Gastroesophageal sphincter (tissue), 4 donors: ENCODE measurements around the gene FBLN1. TPM values are rescaled to one million over a fixed set of nuclear protein-coding genes. Genes with fewer than 3 reads are reported as not detected.
"Not testable (repeated sequence)": the region's sequence is repeated elsewhere in the genome, so short reads cannot be mapped to it uniquely, and the experiment has no call there.

Experiments used
- ATAC-seq: fragments of 150-250 bp; one replicate; pipeline ENCODE4 v1.9.1; 2016; ENCODE audit warnings: mild to moderate bottlenecking, moderate library complexity
- H3K27ac ChIP-seq, 4 donors: fragments of 200-600 bp; sonication (generic) in 3 of 4; 1 replicate in 3 of 4; 2 replicates in 1 of 4; pipeline ENCODE4 v1.5.1; 2016 to 2019
- H3K27me3 ChIP-seq: fragments of 200-600 bp; sonication (generic); one replicate; pipeline ENCODE4 v1.5.1; 2019
- H3K36me3 ChIP-seq, 2 donors: fragments of 200-600 bp; sonication (generic); one replicate each; pipeline ENCODE4 v1.5.1; 2019; ENCODE audit warnings: control low read depth in 1 of 2
- H3K4me1 ChIP-seq, 3 donors: fragments of 200-600 bp; sonication (generic); 1 replicate in 2 of 3; 2 replicates in 1 of 3; pipeline ENCODE4 v1.5.1; 2016 to 2019; ENCODE audit warnings: control low read depth in 2 of 3
- H3K4me3 ChIP-seq, 2 donors: fragments of 200-600 bp; sonication (generic); one replicate each; pipeline ENCODE4 v1.5.1; 2019; ENCODE audit warnings: mild to moderate bottlenecking in 1 of 2, moderate library complexity in 1 of 2
- H3K9me3 ChIP-seq, 3 donors: fragments of 200-600 bp; sonication (generic); one replicate each; pipeline ENCODE4 v1.5.1; 2017 to 2019; ENCODE audit warnings: control low read depth in 2 of 3
- EP300 ChIP-seq: sonication (generic); formaldehyde crosslinking; IDR thresholded peaks from one replicate; pipeline ENCODE4 v1.6.1; 2017; ENCODE audit warnings: antibody characterized with exemption, mild to moderate bottlenecking
- POLR2A ChIP-seq, 2 donors: fragments of 450-650 bp; IDR thresholded peaks; one replicate each; pipeline ENCODE4 v1.6.1; 2017; ENCODE audit warnings: antibody characterized with exemption in 2 of 2, mild to moderate bottlenecking in 2 of 2, moderate library complexity in 1 of 2
- POLR2AphosphoS5 ChIP-seq: sonication (generic); formaldehyde crosslinking; IDR thresholded peaks from one replicate; pipeline ENCODE4 v1.6.1; 2017; ENCODE audit warnings: antibody characterized with exemption
- WGBS, 2 donors: methylation state at CpG; one replicate each; pipeline ENCODE4 v1.1.5; 2018; ENCODE audit warnings: low coverage in 1 of 2; 5-methylcytosine and 5-hydroxymethylcytosine counted together
- total RNA-seq, 4 donors: library from RNA; depleted of rRNA; stranded (reverse); fragments of >200 nt; gene quantifications; one replicate each; pipeline ENCODE4 v1.1.0, GENCODE V29; 2016
- TF ChIP-seq, protein P1 (sequence below), 4 experiments: fragments of 200-600 bp in 2 of 4; fragments of 450-650 bp in 2 of 4; sonication (generic) in 1 of 4; IDR thresholded peaks; one replicate each; pipeline ENCODE4 v1.5.1; 2017 to 2019; ENCODE audit warnings: antibody characterized with exemption in 4 of 4, mild to moderate bottlenecking in 2 of 4, moderate library complexity in 2 of 4

The FBLN1 gene
- total RNA-seq, 4 donors from 2014 or later = 241 to 597 (median 382) TPM

DNA sequence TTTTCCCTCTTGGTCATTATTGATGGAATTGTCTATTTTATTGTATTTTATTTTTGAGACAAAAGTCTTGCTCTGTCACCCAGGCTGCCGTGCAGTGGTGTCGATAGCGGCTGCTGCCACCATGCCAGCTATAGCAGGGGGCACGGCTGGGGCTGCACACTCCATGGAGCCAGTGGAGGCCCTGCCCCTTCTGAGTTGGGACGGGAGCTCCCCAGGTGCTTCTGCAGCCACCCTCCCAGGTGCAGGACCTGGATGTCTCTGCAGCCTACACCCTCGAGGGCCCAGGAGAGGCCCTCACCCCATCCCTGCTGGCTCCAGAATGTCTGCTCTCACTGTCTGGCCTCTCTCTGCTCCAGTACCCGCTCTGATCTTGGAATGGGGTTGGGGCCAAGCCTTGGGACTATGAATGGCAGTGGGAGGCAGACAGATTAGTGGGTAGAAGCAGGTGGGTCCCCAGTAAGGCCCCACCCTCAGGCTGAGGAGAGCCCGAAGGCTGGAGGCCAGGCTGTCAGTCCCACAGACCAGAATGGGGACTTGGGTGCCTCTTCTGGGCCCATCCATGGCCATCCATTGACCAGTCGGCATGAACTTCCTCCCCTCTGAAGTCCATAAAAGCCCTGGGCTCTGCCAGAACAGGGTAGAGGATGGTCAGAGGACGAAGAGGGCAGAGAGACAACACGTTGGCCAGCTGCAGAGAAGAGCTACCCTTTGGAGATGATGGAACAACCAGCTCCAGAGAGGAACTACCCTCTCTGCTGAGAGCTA, 119.3 kb downstream of the FBLN1 start:
- Histone ChIP-seq H3K9me3 (peaks cover 0 to 11% (median 0%) of the 10 kb centered on the region in 3 donors), H3K27me3 (peaks cover 26% of the 10 kb centered on the region), H3K4me1 (no peaks in the 10 kb centered on the region), H3K27ac (no peak overlapping the region), H3K36me3 (peaks cover 0 to 3% of the 10 kb centered on the region in 2 donors), H3K4me3 (no peak overlapping the region)
- TF ChIP-seq, protein P1, sequence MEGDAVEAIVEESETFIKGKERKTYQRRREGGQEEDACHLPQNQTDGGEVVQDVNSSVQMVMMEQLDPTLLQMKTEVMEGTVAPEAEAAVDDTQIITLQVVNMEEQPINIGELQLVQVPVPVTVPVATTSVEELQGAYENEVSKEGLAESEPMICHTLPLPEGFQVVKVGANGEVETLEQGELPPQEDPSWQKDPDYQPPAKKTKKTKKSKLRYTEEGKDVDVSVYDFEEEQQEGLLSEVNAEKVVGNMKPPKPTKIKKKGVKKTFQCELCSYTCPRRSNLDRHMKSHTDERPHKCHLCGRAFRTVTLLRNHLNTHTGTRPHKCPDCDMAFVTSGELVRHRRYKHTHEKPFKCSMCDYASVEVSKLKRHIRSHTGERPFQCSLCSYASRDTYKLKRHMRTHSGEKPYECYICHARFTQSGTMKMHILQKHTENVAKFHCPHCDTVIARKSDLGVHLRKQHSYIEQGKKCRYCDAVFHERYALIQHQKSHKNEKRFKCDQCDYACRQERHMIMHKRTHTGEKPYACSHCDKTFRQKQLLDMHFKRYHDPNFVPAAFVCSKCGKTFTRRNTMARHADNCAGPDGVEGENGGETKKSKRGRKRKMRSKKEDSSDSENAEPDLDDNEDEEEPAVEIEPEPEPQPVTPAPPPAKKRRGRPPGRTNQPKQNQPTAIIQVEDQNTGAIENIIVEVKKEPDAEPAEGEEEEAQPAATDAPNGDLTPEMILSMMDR (IDR thresholded peaks at IDR 0.05) = no peak
- no peak for TF ChIP-seq POLR2AphosphoS5
- TF ChIP-seq POLR2A (IDR thresholded peaks at IDR 0.05) = no peak
- no peak for TF ChIP-seq EP300
- no CpG with 5 or more reads among the region's 11 CpGs for WGBS, 2 donors
- ATAC-seq = no peak

DNA sequence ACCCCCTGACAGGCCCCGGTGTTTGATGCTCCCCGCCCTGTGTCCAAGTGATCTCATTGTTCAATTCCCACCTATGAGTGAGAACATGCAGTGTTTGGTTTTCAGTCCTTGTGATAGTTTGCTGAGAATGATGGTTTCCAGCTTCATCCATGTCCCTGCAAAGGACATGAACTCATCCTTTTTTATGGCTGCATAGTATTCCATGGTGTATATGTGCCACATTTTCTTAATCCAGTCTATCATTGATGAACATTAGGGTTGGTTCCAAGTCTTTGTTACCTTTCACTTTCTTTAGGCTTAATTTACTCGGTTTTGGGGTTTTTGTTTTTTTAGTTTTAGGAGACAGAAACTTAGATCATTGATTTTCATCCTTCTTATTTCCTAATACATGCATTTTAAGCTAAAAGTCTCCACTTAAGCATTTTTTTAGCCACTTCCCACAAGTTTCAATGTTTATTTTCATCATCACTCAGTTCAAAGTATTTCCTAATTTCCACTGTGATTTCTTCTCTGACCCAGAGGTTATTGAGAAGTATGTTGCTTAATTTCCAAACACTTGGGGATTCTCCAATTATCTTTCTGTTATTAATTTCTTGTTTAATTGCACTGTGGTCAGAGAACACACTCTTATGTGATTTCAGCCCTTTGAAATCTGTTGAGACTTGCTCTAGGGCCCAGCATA, 120.9 kb downstream of the FBLN1 start:
- not testable (repeated sequence) for ATAC-seq, H3K36me3 ChIP-seq, H3K27ac ChIP-seq, H3K4me1 ChIP-seq, H3K4me3 ChIP-seq
- 86% methylated on average over 1 of the region's 3 CpGs; no CpG with 5 or more reads in 1 of the 2 donors for WGBS, 2 donors
- Histone ChIP-seq H3K9me3 (peaks cover 0 to 11% (median 0%) of the 10 kb centered on the region in 3 donors), H3K27me3 (peaks cover 40% of the 10 kb centered on the region)

DNA sequence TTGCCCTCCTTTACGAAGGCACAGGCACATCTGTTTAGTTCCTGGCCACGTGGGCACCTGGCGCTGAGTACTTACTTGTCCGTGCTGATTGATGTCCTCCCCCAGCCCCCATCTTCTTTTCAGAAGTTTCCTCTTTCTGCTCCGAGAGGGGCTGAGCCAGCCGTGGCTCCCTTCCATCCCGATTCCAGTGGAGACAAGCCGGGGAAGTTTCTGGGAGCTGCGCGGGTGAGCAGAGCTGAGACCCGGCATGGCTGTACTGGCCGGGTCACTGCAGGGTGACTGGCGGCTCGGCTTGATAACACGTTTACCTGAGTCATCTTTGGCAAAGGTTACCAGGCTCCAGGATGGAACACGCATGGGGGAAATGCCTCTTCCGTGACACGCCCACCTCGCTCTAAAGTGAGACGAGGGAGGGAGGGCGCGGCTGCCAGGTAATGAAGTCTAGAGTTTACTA, 123.5 kb downstream of the FBLN1 start:
- no peak overlapping the region for H3K4me3 ChIP-seq
- H3K4me1 ChIP-seq = no peaks in the 10 kb centered on the region
- 63 to 100% methylated on average over 1 to 16 of the region's 22 CpGs for WGBS, 2 donors
- TF ChIP-seq POLR2AphosphoS5 (no peak), EP300 (no peak), POLR2A (IDR thresholded peaks at IDR 0.05) (no peak)
- TF ChIP-seq, protein P1 (IDR thresholded peaks at IDR 0.05) = no peak
- H3K9me3 ChIP-seq = no peaks in the 10 kb centered on the region
- ATAC-seq = no peak
- H3K36me3 ChIP-seq = peaks cover 0 to 7% of the 10 kb centered on the region in 2 donors
- H3K27ac ChIP-seq = no peak overlapping the region
- H3K27me3 ChIP-seq = peaks cover 63% of the 10 kb centered on the region

DNA sequence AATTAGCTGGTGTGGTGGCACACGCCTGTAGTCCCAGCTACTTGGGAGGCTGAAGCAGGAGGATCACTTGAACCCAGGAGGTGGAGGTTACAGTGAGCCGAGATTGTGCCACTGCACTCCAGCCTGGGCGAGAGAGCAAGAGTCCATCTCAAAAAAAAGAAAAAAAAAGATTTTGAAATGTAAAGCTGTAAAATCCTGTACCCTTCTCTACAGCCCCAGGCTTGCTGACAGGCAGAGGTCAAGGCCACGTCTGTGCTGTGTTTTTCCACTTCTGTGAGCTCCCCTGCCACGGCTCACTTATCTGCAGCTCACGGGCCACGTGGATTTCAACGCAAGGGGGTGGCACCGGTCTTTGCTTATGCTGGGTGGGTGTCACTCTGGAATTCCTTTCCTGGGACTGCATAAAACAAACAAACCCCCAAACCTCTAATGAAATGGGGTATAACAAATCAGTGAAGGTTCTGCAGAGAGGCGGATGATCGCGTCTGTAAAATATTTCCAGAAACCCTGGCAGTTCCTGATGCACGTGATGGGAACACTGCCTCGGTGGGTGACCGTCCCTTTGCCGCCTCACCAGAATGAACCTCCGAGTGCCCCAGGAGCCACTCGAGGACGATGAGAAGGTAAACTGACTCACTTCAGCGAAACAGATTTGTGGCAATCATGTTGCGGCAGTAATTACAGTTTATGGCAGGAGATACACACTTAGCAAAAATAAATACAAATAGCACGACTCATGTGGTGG, 125.0 kb downstream of the FBLN1 start:
- peaks cover 0 to 7% of the 10 kb centered on the region in 2 donors for H3K36me3 ChIP-seq
- H3K27me3 ChIP-seq = peaks cover 78% of the 10 kb centered on the region
- WGBS, 2 donors = 83 to 85% methylated on average over 7 to 20 of the region's 22 CpGs
- no peak for ATAC-seq
- H3K4me3 ChIP-seq = no peak overlapping the region
- no peak overlapping the region for H3K27ac ChIP-seq
- TF ChIP-seq, protein P1 (IDR thresholded peaks at IDR 0.05) = no peak
- TF ChIP-seq EP300 = no peak
- TF ChIP-seq POLR2AphosphoS5 = no peak
- no peak for TF ChIP-seq POLR2A (IDR thresholded peaks at IDR 0.05)
- no peaks in the 10 kb centered on the region for H3K4me1 ChIP-seq
- no peaks in the 10 kb centered on the region for H3K9me3 ChIP-seq

DNA sequence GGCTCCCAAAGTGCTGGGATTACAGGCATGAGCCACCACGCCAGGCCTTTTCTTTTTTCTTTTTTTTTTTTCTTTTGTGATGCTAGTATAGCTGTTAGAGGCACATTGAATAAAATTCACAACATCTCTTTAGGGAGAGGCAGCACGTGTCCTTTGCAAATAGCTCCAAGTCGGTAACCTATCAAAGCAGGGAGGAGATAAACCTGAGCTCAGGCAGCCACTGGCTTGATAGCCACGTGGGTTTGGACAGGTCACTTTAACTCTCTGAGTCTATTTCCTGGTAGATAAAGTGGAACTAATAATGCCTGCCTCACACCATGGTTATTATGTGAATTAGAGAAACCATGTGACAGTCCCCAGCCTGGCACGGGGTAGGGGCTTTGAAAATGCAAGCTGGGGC, 125.8 kb downstream of the FBLN1 start:
- H3K9me3 ChIP-seq = no peaks in the 10 kb centered on the region
- WGBS, 2 donors = 58 to 94% methylated on average over 2 to 4 of the region's 5 CpGs
- TF ChIP-seq, protein P1 (IDR thresholded peaks at IDR 0.05) = no peak
- TF ChIP-seq POLR2AphosphoS5 (no peak), POLR2A (IDR thresholded peaks at IDR 0.05) (no peak), EP300 (no peak)
- H3K36me3 ChIP-seq = peaks cover 0 to 7% of the 10 kb centered on the region in 2 donors
- no peak overlapping the region for H3K4me3 ChIP-seq
- H3K4me1 ChIP-seq = no peaks in the 10 kb centered on the region
- H3K27me3 ChIP-seq = peaks cover 86% of the 10 kb centered on the region
- no peak overlapping the region for H3K27ac ChIP-seq
- no peak for ATAC-seq
